Activated CD8-positive, alpha-beta memory T cell treated with anti-CD3 and anti-CD28 coated beads, Interleukin-2, amount 10 ng/mL, durations not matched to agents 7 days and 5 days (primary cell): ENCODE data around the gene UBAP2. TPM values are rescaled to one million over a fixed set of nuclear protein-coding genes. Genes with fewer than 3 reads are reported as not detected.

Experiments
- ATAC-seq: fragments of 150-1000 bp; cut with Tn5 transposase; one replicate; pipeline ENCODE4 v1.10.0; 2021; ENCODE audit warnings: moderate library complexity
- CTCF ChIA-PET: fragments of 350-600 bp; sonication (Branson Sonifier 250); formaldehyde crosslinking; loops from one replicate; lab custom pipeline; 2021; ENCODE audit warnings: antibody characterized with exemption; lab: Charles Lee
- DNase-seq: peaks from one replicate; pipeline ENCODE4 v3.0.0-alpha.2; 2020
- H3K27ac Mint-ChIP-seq: one replicate; pipeline ENCODE4 v1.8.0; 2021; ENCODE audit warnings: mild to moderate bottlenecking, mixed read lengths
- H3K27me3 Mint-ChIP-seq: one replicate; pipeline ENCODE4 v1.8.0; 2021; ENCODE audit warnings: mixed read lengths
- H3K36me3 Mint-ChIP-seq: one replicate; pipeline ENCODE4 v1.8.0; 2021; ENCODE audit warnings: mild to moderate bottlenecking, mixed read lengths
- H3K4me1 Mint-ChIP-seq: one replicate; pipeline ENCODE4 v1.8.0; 2021; ENCODE audit warnings: mixed read lengths
- H3K4me3 Mint-ChIP-seq: one replicate; pipeline ENCODE4 v1.8.0; 2021; ENCODE audit warnings: mild to moderate bottlenecking, moderate library complexity, mixed read lengths
- H3K9me3 Mint-ChIP-seq: one replicate; pipeline ENCODE4 v1.8.0; 2022; ENCODE audit warnings: low read depth, mixed read lengths
- total RNA-seq, 2 experiments: library from RNA; stranded (reverse); gene quantifications; one replicate each; pipeline ENCODE4 v1.2.3, GENCODE V29; 2021

UBAP2 gene
- total RNA-seq = 10 to 100 TPM; 50.5 to 60.9 TPM

- Mint-ChIP-seq H3K36me3 (peaks cover 7% of the 10 kb centered on the region), H3K27me3 (no peaks in the 10 kb centered on the region), H3K9me3 (no peaks in the 10 kb centered on the region), H3K4me1 (peaks cover 55% of the 10 kb centered on the region), H3K4me3 (peak within 1 kb of the TSS; percentile 91), H3K27ac (peak within 1 kb of the TSS; percentile 98)
- ATAC-seq (peak; percentile 87), DNase-seq (peak; percentile 98)
- CTCF ChIA-PET = interaction anchor here (0.6 to 2.8 kb wide), 6 partner anchors 24 to 330 kb away, joined by 3 to 15 read pairs (median 4); no protein-coding TSS in a partner anchor
These were observed at the start of gene UBAP2 for GRCh38 chr9:34048727-34049629. UBAP2 (minus strand) TSS chr9:34048887; CDS start chr9:34017148, 31,739 bp downstream.

GRCh38 chr9:34098307-34098706 lies 49.6 kb upstream of the UBAP2 start:
- Mint-ChIP-seq H3K4me3 (no peak overlapping the region), H3K9me3 (no peaks in the 10 kb centered on the region), H3K36me3 (peaks cover 16% of the 10 kb centered on the region), H3K4me1 (peaks cover 2% of the 10 kb centered on the region), H3K27me3 (no peaks in the 10 kb centered on the region), H3K27ac (no peak overlapping the region)
- DNase-seq = no peak
- ATAC-seq = no peak
- CTCF ChIA-PET = interaction anchor here (0.5 kb wide), 1 partner anchor 41 kb away, joined by 4 read pairs; no protein-coding TSS in a partner anchor

GRCh38 chr9:34097865-34098264 lies 49.2 kb upstream of the UBAP2 start:
- Mint-ChIP-seq H3K27me3 (no peaks in the 10 kb centered on the region), H3K9me3 (no peaks in the 10 kb centered on the region), H3K4me3 (no peak overlapping the region), H3K27ac (no peak overlapping the region), H3K4me1 (peaks cover 6% of the 10 kb centered on the region), H3K36me3 (peaks cover 20% of the 10 kb centered on the region)
- DNase-seq = no peak
- CTCF ChIA-PET = no interaction called here
- no peak for ATAC-seq

DNA sequence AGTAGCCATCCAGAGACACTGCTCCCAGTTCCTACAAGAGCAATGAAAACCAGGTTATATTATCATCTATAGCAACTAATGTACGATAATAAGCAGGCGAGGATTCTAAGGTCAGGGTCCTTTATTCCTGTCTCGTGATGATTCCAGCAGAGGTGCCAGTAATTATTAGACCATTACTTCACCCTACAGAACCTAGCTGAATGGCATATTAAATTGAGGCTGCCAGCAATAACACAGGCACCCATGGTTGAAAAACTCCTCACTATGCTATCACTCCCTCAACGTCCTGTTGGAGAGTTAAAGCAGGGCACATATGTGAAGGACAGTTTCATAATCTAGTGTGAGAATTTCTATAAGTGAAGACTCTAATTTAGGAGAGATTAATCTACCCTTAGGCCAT lies 48.1 kb upstream of the UBAP2 start:
- H3K36me3 Mint-ChIP-seq = peaks cover 24% of the 10 kb centered on the region
- ATAC-seq = no peak
- H3K9me3 Mint-ChIP-seq = no peaks in the 10 kb centered on the region
- DNase-seq = no peak
- CTCF ChIA-PET = no interaction called here
- H3K4me1 Mint-ChIP-seq = peaks cover 16% of the 10 kb centered on the region
- H3K4me3 Mint-ChIP-seq = no peak overlapping the region
- H3K27ac Mint-ChIP-seq = no peak overlapping the region
- H3K27me3 Mint-ChIP-seq = no peaks in the 10 kb centered on the region

DNA sequence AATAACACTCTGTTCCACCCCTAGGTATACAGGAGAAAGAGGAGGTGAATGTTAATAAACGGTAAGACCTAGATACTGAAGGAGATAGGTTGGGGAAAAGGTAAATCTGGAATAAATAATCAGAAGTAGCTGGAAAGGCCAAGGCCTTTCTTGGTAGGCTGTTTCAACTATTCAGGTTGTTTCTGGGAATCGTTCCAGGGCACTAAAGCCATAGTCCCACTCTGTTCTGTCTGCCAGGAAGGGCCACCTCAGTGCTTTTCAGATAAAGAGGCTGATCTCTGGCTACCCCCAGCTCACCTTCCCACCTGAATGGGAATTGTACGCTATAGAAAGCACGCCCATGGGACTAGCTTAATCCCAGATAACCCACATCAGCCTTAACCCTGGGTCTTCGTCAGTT lies 44.9 kb upstream of the UBAP2 start:
- Mint-ChIP-seq H3K4me1 (peaks cover 18% of the 10 kb centered on the region), H3K27me3 (no peaks in the 10 kb centered on the region), H3K9me3 (no peaks in the 10 kb centered on the region), H3K4me3 (no peak overlapping the region), H3K36me3 (peaks cover 38% of the 10 kb centered on the region), H3K27ac (no peak overlapping the region)
- CTCF ChIA-PET = no interaction called here
- no peak for DNase-seq
- ATAC-seq = no peak

DNA sequence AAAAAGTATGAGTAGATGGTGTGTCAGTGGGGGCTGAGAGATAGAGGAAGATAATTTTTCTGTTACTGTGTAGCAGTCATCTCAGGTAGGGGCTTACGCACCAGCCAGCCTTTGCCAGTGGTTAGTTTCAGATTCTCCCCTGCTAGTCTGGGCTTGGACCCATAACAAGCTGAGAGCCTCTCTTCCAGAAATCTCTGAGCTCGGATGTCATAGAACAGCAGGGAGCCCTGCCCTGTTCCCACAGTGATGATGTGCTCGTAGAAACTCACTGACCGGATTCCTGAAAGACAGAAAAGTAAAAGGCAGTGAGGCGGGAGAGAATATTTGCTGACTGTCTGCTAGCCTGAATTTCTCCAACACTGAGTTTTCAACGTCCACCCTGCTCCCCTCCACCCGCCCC lies 40.6 kb upstream of the UBAP2 start:
- CTCF ChIA-PET = interaction anchor here (1.7 kb wide), 1 partner anchor 16 kb away, joined by 10 read pairs; no protein-coding TSS in a partner anchor
- Mint-ChIP-seq H3K4me1 (peaks cover 18% of the 10 kb centered on the region), H3K9me3 (no peaks in the 10 kb centered on the region), H3K36me3 (peaks cover 43% of the 10 kb centered on the region), H3K4me3 (no peak overlapping the region), H3K27ac (no peak overlapping the region), H3K27me3 (no peaks in the 10 kb centered on the region)
- DNase-seq (no peak), ATAC-seq (no peak)

DNA sequence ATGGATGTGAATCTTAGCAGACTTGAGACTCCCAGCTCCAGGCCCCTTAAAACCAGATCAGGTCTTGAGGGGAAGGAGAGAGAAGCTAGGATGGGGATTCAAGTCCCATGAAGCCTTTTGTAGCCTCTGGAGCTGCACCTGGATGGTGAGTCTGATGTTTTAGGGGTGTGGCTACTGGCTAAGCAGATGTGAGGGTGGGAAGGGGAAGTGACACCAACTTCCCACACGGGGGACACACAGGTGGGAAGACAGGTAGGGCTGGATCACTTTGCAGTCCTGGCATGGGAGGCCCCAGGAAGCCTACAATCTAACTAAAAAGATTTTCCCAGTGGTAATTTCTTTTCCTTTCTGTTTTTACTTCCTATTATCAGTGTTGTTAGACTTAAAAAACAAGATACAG lies 38.7 kb upstream of the UBAP2 start:
- no peak overlapping the region for H3K27ac Mint-ChIP-seq
- ATAC-seq (no peak), DNase-seq (no peak)
- peaks cover 34% of the 10 kb centered on the region for H3K36me3 Mint-ChIP-seq
- H3K4me1 Mint-ChIP-seq = peaks cover 9% of the 10 kb centered on the region
- H3K9me3 Mint-ChIP-seq = no peaks in the 10 kb centered on the region
- CTCF ChIA-PET = no interaction called here
- H3K27me3 Mint-ChIP-seq = no peaks in the 10 kb centered on the region
- no peak overlapping the region for H3K4me3 Mint-ChIP-seq

DNA sequence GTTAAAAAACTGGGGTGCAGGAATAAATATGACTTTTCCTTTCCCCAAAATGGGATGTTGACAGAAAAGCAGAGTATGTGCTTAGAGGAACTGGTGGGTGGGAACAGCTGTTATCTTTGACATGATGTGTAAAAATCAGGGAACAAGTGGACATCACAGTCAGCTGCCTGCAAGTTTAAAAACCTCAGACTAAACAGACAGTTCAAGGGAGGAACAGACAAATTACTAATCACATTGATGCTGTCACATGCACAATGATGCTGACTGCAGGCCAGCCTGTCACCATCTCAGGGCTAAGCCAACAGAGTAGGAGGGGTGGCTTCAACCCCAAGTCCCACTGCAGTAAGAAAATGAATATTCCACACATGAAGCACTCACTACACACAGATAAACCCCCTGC lies 38.2 kb upstream of the UBAP2 start:
- peaks cover 30% of the 10 kb centered on the region for H3K36me3 Mint-ChIP-seq
- H3K27ac Mint-ChIP-seq = no peak overlapping the region
- peaks cover 4% of the 10 kb centered on the region for H3K4me1 Mint-ChIP-seq
- CTCF ChIA-PET = interaction anchor here (0.6 kb wide), 1 partner anchor 20 kb away, joined by 3 read pairs; no protein-coding TSS in a partner anchor
- no peaks in the 10 kb centered on the region for H3K27me3 Mint-ChIP-seq
- ATAC-seq = no peak
- H3K9me3 Mint-ChIP-seq = no peaks in the 10 kb centered on the region
- DNase-seq = no peak
- no peak overlapping the region for H3K4me3 Mint-ChIP-seq

DNA sequence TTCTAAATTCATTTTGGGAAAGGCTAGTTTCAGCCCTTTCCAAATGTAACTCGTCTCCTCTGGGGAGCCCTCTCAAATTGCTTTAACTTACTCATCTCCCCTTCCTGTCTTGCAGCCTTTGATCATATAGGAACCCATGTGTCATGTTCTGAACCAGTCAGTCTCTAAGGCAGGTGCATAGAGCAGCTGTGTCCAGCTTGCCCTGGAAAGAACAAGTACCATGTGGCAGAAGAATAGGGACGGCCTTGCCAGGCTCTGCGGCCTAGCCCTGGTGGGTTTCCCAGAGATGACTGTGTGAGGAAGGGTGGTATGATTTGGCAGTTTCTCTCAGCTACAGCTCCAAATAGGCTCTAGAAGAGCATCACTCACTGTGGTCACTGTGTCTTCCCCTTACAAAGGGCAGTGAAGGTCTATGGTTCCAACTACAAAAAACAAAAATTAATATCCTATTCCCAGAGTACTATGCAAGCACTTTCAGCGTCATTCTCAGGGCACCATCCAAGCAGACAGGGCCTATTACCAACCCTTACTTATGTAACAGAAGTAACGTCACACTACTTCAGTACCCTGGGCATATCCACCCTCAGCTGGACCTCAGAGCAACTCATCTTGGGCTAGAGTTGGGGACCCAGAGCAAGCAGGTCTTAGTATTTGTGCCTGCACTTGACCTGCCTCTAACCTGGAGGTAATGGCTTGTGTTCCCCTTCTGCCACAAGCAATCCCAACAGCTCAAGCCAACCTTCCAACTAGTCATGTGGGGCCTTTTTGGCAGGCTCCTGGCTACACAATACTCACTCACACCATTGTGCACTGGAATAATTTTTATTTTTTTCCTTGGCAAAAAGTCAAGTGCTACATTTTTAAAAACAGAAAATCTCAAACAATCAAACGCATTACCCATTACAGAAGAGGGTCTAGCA lies 37.2 kb upstream of the UBAP2 start:
- peaks cover 26% of the 10 kb centered on the region for H3K36me3 Mint-ChIP-seq
- no peaks in the 10 kb centered on the region for H3K27me3 Mint-ChIP-seq
- H3K4me1 Mint-ChIP-seq = no peaks in the 10 kb centered on the region
- CTCF ChIA-PET = interaction anchor here (1.2 to 1.6 kb wide), 2 partner anchors 12 to 63 kb away, joined by 3 to 7 read pairs; no protein-coding TSS in a partner anchor
- ATAC-seq (no peak), DNase-seq (no peak)
- H3K4me3 Mint-ChIP-seq = no peak overlapping the region
- H3K9me3 Mint-ChIP-seq = no peaks in the 10 kb centered on the region
- no peak overlapping the region for H3K27ac Mint-ChIP-seq

- Mint-ChIP-seq H3K9me3 (no peaks in the 10 kb centered on the region), H3K27ac (no peak overlapping the region), H3K4me3 (no peak overlapping the region), H3K36me3 (peaks cover 22% of the 10 kb centered on the region), H3K4me1 (no peaks in the 10 kb centered on the region), H3K27me3 (no peaks in the 10 kb centered on the region)
- ATAC-seq (no peak), DNase-seq (no peak)
- CTCF ChIA-PET = interaction anchor here (1.2 to 1.6 kb wide), 2 partner anchors 10 to 64 kb away, joined by 3 to 7 read pairs; no protein-coding TSS in a partner anchor
These were observed 35.9 kb upstream of the UBAP2 start for GRCh38 chr9:34084562-34084961.

GRCh38 chr9:34079181-34079580 lies 30.5 kb upstream of the UBAP2 start:
- Mint-ChIP-seq H3K27me3 (no peaks in the 10 kb centered on the region), H3K27ac (no peak overlapping the region), H3K9me3 (no peaks in the 10 kb centered on the region), H3K4me3 (no peak overlapping the region), H3K36me3 (no peaks in the 10 kb centered on the region), H3K4me1 (peaks cover 2% of the 10 kb centered on the region)
- CTCF ChIA-PET = no interaction called here
- ATAC-seq (no peak), DNase-seq (no peak)

GRCh38 chr9:34072868-34073590 lies 24.3 kb upstream of the UBAP2 start:
- no peaks in the 10 kb centered on the region for H3K27me3 Mint-ChIP-seq
- CTCF ChIA-PET = interaction anchor here (0.7 to 3.9 kb wide), 31 partner anchors 9 to 335 kb away, joined by 3 to 29 read pairs (median 5); partner anchors contain the start of gene UBAP2

More at GRCh38 chr9:34072868-34073590, 24.3 kb upstream of the UBAP2 start:
- no peaks in the 10 kb centered on the region for H3K9me3 Mint-ChIP-seq
- no peak for ATAC-seq
- H3K4me3 Mint-ChIP-seq = no peak overlapping the region
- H3K36me3 Mint-ChIP-seq = no peaks in the 10 kb centered on the region
- H3K4me1 Mint-ChIP-seq = peaks cover 9% of the 10 kb centered on the region
- H3K27ac Mint-ChIP-seq = no peak overlapping the region
- DNase-seq = no peak
